Calu3 (cell line): ENCODE data around the gene LPIN1. TPM values are rescaled to one million over a fixed set of nuclear protein-coding genes. Genes with fewer than 3 reads are reported as not detected.

ENCODE experiments used
- BruUV-seq: library from RNA; stranded (reverse); fragments of 400-500 nt; replicated peaks from 2 replicates; lab custom pipeline; 2021; lab: Mats Ljungman, UMichigan
- CTCF ChIA-PET: fragments of 300-600 bp; sonication (Branson Sonifier 250); formaldehyde crosslinking; loops from one replicate; lab custom pipeline; 2022; ENCODE audit warnings: antibody characterized with exemption; lab: Charles Lee
- DNase-seq: peaks from one replicate; pipeline ENCODE4 v3.0.0; 2022
- H3K27ac Mint-ChIP-seq: one replicate; pipeline ENCODE4 v1.8.0; 2022; ENCODE audit warnings: mixed read lengths; ENCODE audit not compliant: unreplicated experiment
- H3K27me3 Mint-ChIP-seq: one replicate; pipeline ENCODE4 v1.8.0; 2022; ENCODE audit warnings: mixed read lengths; ENCODE audit not compliant: unreplicated experiment
- H3K36me3 Mint-ChIP-seq: one replicate; pipeline ENCODE4 v1.8.0; 2022; ENCODE audit warnings: mild to moderate bottlenecking, moderate library complexity, mixed read lengths; ENCODE audit not compliant: insufficient read depth, unreplicated experiment
- H3K4me1 Mint-ChIP-seq: one replicate; pipeline ENCODE4 v1.8.0; 2022; ENCODE audit warnings: mild to moderate bottlenecking, low read depth, mixed read lengths; ENCODE audit not compliant: unreplicated experiment
- H3K4me3 Mint-ChIP-seq: one replicate; pipeline ENCODE4 v1.8.0; 2022; ENCODE audit warnings: mild to moderate bottlenecking, low read depth, moderate library complexity, mixed read lengths; ENCODE audit not compliant: unreplicated experiment
- H3K9me3 Mint-ChIP-seq: one replicate; pipeline ENCODE4 v1.8.0; 2022; ENCODE audit warnings: low read depth, mixed read lengths; ENCODE audit not compliant: unreplicated experiment
- intact Hi-C: fragments of 100-400 bp; cut with micrococcal nuclease; formaldehyde crosslinking; loops from one replicate; pipeline ENCODE4 v1.10.0; 2022; ENCODE audit not compliant: unreplicated experiment
- total RNA-seq: library from RNA; stranded (reverse); gene quantifications from 2 replicates; pipeline ENCODE4 v1.2.3, GENCODE V29; 2022
- TF ChIP-seq, protein P1 (sequence below): fragments of 200-600 bp; IDR thresholded peaks from one replicate; pipeline ENCODE4 v1.8.0; 2022; ENCODE audit warnings: antibody characterized with exemption; ENCODE audit not compliant: unreplicated experiment

Gene LPIN1
- total RNA-seq, 1 experiment from 2014 or later: 53.5 TPM

DNA sequence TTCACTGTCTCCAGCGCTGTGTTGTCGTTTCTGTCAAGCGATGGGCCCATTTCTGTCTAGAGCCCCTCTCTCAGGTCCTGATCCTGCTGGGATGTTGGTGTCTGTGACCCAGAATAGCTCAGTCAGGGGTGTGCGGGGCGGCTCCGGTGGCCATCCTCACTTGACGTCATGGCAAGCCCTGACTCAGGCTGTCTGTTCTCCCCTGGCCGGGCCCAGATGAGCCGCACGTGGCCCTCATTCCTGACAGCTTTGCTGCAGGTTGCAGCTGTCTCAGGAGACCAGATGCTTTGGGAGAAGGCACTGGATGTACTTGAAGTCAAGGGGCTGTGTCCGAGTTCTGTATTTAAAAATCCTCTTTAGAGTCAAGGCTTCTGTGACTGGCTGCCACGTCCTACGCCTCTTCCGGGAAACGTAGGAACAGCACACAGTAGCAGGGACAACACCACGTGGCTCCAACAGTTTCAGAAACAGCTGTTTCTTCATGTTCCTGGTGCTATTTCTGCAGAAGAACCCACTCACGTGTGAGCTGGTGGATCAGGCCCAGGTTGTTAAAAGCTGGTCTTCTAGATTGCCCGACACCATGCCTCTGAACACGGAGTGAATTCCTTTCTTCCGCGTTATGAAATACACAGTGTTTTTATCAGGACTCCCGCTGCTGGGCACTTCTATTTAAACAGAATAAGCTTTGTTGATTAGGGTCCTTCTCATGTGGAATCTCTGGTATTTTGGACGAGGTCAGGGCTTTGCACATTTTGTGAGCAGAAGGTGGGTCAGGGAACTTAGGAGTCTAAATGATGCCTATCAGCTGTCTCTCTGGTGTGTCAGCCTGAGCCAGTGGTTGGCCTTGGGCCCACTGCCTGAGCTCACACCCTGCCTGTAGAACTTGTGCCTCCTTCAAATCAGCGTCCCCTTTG is 48.2 kb upstream of the LPIN1 start:
- intact Hi-C loops: no loop called here
- Mint-ChIP-seq H3K27me3 (no peaks in the 10 kb centered on the region), H3K27ac (no peak overlapping the region), H3K4me3 (no peak overlapping the region), H3K4me1 (peaks cover 15% of the 10 kb centered on the region), H3K9me3 (no peaks in the 10 kb centered on the region), H3K36me3 (peaks cover 4% of the 10 kb centered on the region)
- DNase-seq: no peak
- TF ChIP-seq, protein P1, sequence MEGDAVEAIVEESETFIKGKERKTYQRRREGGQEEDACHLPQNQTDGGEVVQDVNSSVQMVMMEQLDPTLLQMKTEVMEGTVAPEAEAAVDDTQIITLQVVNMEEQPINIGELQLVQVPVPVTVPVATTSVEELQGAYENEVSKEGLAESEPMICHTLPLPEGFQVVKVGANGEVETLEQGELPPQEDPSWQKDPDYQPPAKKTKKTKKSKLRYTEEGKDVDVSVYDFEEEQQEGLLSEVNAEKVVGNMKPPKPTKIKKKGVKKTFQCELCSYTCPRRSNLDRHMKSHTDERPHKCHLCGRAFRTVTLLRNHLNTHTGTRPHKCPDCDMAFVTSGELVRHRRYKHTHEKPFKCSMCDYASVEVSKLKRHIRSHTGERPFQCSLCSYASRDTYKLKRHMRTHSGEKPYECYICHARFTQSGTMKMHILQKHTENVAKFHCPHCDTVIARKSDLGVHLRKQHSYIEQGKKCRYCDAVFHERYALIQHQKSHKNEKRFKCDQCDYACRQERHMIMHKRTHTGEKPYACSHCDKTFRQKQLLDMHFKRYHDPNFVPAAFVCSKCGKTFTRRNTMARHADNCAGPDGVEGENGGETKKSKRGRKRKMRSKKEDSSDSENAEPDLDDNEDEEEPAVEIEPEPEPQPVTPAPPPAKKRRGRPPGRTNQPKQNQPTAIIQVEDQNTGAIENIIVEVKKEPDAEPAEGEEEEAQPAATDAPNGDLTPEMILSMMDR: no peak
- CTCF ChIA-PET: interaction anchor here (0.7 to 2.7 kb wide), 4 partner anchors 10 to 46 kb away, joined by 3 to 9 read pairs (median 4); no protein-coding TSS in a partner anchor
- no TSS peak for BruUV-seq

DNA sequence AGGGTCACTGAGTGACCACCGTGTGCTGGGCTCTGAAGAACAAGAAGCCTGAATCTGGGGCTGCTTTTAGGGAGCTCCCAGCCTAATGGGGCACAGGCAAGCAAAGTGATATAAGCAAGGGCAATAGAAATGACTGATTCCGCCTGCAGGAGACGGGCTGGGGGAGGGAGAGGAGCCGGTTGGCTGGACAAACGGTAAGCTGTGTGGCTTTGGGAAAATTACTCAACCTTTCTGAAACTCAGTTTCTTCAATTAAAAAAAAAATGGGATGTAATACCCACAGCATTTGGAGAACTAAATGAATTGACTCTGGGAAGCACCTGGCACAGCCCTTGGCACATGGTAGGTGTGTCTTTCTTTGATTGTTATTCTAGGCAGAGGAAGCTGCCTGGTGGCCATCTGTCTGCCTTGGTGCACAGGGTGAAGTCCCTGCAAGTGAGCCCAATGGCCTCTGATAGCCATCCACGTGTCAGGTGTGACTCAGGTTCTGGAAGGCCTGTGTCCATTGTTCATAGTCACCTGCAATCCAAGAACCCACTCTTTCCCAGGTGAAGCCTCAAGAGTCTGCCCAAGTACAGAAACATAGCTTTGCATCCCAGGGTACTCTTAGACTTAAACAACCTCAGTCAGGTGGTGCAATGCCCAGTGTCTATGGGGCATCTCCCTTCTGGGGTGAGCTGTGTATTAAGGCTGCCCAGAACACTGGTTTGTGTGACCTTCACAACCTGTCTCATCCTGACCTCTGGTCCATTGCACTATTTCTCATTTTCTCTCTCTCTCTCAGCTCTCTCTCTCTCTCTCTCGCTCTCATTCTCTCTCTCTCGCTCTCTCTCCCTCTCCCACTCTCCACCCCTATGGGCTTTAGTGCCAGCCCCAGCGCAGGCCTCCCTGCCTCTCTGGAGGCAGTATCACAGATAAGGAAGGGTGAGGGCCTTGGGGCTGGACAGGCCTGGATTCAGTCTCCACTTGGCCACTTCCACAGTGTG is 46.5 kb upstream of the LPIN1 start:
- H3K27ac Mint-ChIP-seq: no peak overlapping the region
- CTCF ChIA-PET: no interaction called here
- TF ChIP-seq, protein P1: no peak
- H3K9me3 Mint-ChIP-seq: no peaks in the 10 kb centered on the region
- no peaks in the 10 kb centered on the region for H3K27me3 Mint-ChIP-seq
- peaks cover 24% of the 10 kb centered on the region for H3K4me1 Mint-ChIP-seq
- H3K36me3 Mint-ChIP-seq: peaks cover 3% of the 10 kb centered on the region
- no peak overlapping the region for H3K4me3 Mint-ChIP-seq
- no peak for DNase-seq
- BruUV-seq: no TSS peak
- intact Hi-C loops: no loop called here

DNA sequence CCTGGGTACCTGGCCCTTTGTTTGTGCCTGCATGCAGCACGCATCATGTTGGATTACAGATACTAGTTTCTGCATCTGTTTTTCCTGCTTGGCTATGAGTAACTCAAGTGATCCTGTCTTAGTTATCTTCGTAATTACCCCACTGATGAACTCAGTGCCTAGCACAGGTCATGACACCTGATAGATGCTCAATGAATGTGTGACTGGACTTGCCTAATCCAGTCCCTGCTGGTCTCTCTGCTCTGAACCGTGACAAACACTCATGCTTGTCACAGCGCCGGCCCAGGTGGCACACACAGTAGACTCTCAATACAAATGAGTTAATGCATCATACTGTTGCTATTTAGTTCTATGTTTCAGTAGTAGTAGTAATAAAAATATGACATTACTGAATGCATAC is 45.2 kb upstream of the LPIN1 start:
- CTCF ChIA-PET: no interaction called here
- Mint-ChIP-seq H3K4me1 (peaks cover 24% of the 10 kb centered on the region), H3K36me3 (no peaks in the 10 kb centered on the region), H3K27ac (no peak overlapping the region), H3K27me3 (no peaks in the 10 kb centered on the region), H3K9me3 (peaks cover 6% of the 10 kb centered on the region), H3K4me3 (no peak overlapping the region)
- BruUV-seq: no TSS peak
- no peak for DNase-seq
- intact Hi-C loops: no loop called here
- TF ChIP-seq, protein P1: no peak

DNA sequence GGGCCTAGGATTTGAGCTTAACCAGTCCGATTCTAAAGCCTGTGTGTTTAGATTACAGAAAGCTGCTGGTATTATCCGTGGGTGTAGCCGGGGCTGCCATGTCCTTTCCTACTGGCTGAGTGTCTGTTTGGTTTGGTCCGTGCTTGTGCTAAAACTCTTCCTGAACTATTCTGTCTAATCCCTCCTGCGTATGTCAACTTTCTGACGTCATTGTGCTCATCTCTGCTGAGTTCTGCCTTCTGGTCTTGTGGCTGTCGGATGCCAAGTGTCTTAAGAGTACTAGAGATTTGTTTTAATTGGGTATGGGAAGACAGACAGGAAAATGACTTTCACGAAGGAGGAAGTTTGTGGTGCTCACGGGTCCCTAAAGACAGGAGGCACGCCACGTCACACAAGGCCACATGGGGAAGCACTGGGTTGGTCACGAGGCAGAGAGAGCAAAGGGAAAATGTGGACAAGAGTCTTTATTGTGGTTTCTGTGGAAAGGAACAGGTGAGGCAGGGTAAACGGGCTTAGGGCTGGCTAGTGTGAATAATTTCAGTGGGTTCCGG is 44.6 kb upstream of the LPIN1 start:
- BruUV-seq: no TSS peak
- Mint-ChIP-seq H3K27ac (no peak overlapping the region), H3K9me3 (peaks cover 8% of the 10 kb centered on the region), H3K36me3 (no peaks in the 10 kb centered on the region), H3K4me3 (no peak overlapping the region), H3K27me3 (no peaks in the 10 kb centered on the region), H3K4me1 (peaks cover 21% of the 10 kb centered on the region)
- CTCF ChIA-PET: no interaction called here
- no peak for DNase-seq
- intact Hi-C loops: no loop called here
- TF ChIP-seq, protein P1: no peak
